Ascending aorta (tissue), 2 donors: ENCODE results near the gene MAB21L4. TPM values are rescaled to one million over a fixed set of nuclear protein-coding genes. Genes with fewer than 3 reads are reported as not detected.
A peak's percentile ranks its signal among the peaks of the same experiment; 100 is the strongest.

Experiments
- DNase-seq, 2 donors: peaks; one replicate each; pipeline ENCODE4 v3.0.0-alpha.2; 2019; ENCODE audit warnings: low spot score in 2 of 2
- H3K27ac ChIP-seq, 2 donors: fragments of 200-600 bp; sonication (generic); one replicate each; pipeline ENCODE4 v1.5.1; 2016 to 2017; ENCODE audit warnings: mild to moderate bottlenecking in 1 of 2
- H3K27me3 ChIP-seq: fragments of 200-600 bp; sonication (generic); one replicate; pipeline ENCODE4 v1.5.1; 2017
- H3K36me3 ChIP-seq, 2 donors: fragments of 200-600 bp; sonication (generic); one replicate each; pipeline ENCODE4 v1.5.1; 2016
- H3K4me1 ChIP-seq, 2 donors: fragments of 200-600 bp; sonication (generic); one replicate each; pipeline ENCODE4 v1.5.1; 2016 to 2017; ENCODE audit warnings: mild to moderate bottlenecking in 1 of 2
- H3K4me3 ChIP-seq, 2 donors: fragments of 200-600 bp; sonication (generic); one replicate each; pipeline ENCODE4 v1.5.1; 2016 to 2017; ENCODE audit warnings: mild to moderate bottlenecking in 1 of 2
- H3K9me3 ChIP-seq, 2 donors: fragments of 200-600 bp; sonication (generic); one replicate each; pipeline ENCODE4 v1.5.1; 2016
- intact Hi-C: fragments of 100-400 bp; cut with DNase I; formaldehyde crosslinking; loops from one replicate; pipeline ENCODE4 v1.15.1; 2023
- total RNA-seq: library from RNA; depleted of rRNA; stranded (reverse); fragments of >200 nt; gene quantifications from one replicate; pipeline ENCODE4 v1.1.0, GENCODE V29; 2016
- TF ChIP-seq, protein P1 (sequence below), 3 experiments: fragments of 200-600 bp in 2 of 3; fragments of 450-650 bp in 1 of 3; sonication (generic) in 2 of 3; IDR thresholded peaks; one replicate each; pipeline ENCODE4 v1.5.1; 2016 to 2019; ENCODE audit warnings: antibody characterized with exemption in 3 of 3, mild to moderate bottlenecking in 1 of 3, moderate library complexity in 1 of 3

MAB21L4 gene
- total RNA-seq, 1 donor from 2014 or later, result not detected

DNA sequence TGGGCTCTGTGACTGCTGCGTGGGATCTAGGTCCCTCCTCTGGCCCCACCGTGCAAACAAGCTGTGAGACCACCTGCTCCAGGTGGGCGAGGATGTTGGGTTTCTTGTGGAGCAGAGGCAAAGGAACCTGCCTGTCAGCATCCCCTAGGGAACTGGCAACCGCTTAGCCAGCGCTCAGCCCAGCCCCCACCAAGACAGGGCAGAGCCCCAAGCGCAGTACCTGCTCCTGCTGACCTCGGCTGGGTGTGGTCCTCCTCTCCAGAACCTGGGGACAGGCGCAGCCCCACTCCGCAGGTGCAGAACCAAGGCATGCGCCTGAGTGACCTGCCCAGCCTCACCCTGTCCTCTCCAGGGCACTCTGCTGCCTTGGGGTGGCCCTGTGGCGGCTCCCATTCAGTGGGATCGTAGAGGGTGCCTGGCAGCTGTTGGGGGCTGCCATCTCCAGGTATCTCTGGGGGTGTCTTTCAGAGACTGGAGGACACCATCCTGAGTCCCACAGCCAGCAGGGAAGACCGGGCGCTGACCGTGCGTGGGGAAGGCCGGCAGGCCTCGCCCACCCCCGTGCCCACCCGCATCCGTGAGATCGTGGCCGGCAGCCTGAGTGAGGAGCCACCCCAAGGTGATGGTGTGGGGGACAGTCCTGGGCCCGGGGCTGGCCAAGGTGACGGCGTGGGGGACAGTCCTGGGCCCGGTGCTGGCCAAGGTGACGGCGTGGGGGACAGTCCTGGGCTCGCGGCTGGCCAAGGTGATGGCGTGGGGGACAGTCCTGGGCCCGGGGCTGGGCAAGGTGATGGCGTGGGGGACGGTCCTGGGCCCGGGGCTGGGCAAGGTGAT lies 22.5 kb upstream of the MAB21L4 start:
- Histone ChIP-seq H3K9me3 (no peaks in the 10 kb centered on the region), H3K36me3 (no peaks in the 10 kb centered on the region), H3K4me3 (no peak overlapping the region), H3K27ac (no peak overlapping the region), H3K27me3 (no peaks in the 10 kb centered on the region), H3K4me1 (peaks cover 13 to 21% of the 10 kb centered on the region in 2 donors)
- TF ChIP-seq, protein P1, sequence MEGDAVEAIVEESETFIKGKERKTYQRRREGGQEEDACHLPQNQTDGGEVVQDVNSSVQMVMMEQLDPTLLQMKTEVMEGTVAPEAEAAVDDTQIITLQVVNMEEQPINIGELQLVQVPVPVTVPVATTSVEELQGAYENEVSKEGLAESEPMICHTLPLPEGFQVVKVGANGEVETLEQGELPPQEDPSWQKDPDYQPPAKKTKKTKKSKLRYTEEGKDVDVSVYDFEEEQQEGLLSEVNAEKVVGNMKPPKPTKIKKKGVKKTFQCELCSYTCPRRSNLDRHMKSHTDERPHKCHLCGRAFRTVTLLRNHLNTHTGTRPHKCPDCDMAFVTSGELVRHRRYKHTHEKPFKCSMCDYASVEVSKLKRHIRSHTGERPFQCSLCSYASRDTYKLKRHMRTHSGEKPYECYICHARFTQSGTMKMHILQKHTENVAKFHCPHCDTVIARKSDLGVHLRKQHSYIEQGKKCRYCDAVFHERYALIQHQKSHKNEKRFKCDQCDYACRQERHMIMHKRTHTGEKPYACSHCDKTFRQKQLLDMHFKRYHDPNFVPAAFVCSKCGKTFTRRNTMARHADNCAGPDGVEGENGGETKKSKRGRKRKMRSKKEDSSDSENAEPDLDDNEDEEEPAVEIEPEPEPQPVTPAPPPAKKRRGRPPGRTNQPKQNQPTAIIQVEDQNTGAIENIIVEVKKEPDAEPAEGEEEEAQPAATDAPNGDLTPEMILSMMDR (IDR thresholded peaks at IDR 0.05), result no peak
- peak in 1 of 2 donors; percentile 58 for DNase-seq
- intact Hi-C loops, result loop anchor here (5.0 kb wide), 1 partner anchor 74 kb away; no protein-coding TSS in a partner anchor

DNA sequence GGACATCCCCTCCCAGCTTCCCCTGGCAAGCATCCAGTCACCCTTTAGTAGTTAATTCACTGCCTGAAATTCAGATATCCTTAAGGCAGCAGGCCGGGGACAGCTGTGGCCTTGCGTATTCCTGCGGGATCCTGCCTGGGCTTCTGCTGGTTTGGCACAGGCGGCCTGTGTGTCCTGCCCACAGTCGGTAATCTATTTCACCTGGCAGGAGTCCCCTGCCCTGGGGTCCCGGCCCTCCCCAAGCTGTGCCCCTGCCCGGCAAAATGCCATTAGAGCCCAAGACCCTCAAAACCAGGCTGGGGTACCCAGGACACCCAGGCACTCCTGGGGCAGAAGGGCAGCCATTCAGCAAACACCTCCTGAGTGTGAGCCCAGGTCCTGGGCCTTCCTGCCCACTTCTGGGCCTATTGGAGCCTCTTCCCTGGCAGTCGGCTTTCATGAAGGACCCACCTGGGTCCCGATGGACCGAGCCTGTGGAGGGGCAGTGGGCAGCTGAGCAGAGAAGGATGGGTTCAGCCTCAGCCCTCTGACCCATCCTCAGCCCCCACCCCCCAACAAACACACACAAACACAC lies 21.8 kb upstream of the MAB21L4 start:
- Histone ChIP-seq H3K4me3 (no peak overlapping the region), H3K9me3 (no peaks in the 10 kb centered on the region), H3K27ac (peak overlapping the region in 1 of 2 donors; percentile 11), H3K36me3 (no peaks in the 10 kb centered on the region), H3K4me1 (peaks cover 13 to 23% of the 10 kb centered on the region in 2 donors), H3K27me3 (no peaks in the 10 kb centered on the region)
- TF ChIP-seq, protein P1 (IDR thresholded peaks at IDR 0.05), result no peak
- DNase-seq, result peak in 1 of 2 donors; percentile 56
- intact Hi-C loops, result loop anchor here (5.0 kb wide), 1 partner anchor 75 kb away; no protein-coding TSS in a partner anchor

DNA sequence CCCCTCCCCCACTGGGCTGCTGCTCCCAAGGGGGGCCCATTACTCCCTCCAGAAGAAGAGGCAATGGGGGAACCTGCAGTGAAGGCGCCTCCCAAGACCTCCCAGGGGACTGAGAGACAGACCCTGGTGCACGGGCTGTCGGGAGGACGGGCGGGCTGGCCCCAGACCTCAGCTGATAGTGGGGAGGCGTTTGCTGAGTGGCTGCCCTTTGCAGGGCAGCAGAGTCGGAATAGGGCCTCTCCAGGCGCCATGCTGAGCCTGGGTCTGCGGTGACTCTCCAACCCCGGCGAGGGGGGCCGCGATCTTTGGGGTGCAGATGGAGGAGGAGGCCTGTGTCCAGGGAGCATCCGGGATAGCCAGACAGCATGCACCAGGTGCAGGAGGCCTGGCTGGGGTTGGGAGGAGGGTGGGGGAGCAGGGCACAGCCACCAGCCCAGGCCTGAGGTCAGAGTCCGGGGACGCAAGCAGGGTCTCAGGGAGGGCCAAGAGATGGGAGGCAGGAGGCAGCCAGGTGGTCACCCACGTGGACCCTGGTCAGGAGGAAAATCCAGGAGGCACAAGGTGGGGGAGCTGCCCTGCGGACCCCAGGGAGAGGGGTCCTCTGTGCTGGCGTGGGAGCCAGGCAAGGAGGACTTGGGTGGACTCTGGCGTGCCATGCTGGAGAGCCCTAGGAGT lies 21.2 kb upstream of the MAB21L4 start:
- TF ChIP-seq, protein P1 (IDR thresholded peaks at IDR 0.05), result no peak
- no peaks in the 10 kb centered on the region for H3K9me3 ChIP-seq
- H3K27me3 ChIP-seq, result no peaks in the 10 kb centered on the region
- peak overlapping the region; percentile 11 for H3K27ac ChIP-seq
- no peak overlapping the region for H3K4me3 ChIP-seq
- peaks cover 13 to 23% of the 10 kb centered on the region in 2 donors for H3K4me1 ChIP-seq
- peak in 1 of 2 donors; percentile 55 for DNase-seq
- intact Hi-C loops, result loop anchor here (5.0 kb wide), 1 partner anchor 75 kb away; no protein-coding TSS in a partner anchor
- H3K36me3 ChIP-seq, result no peaks in the 10 kb centered on the region

DNA sequence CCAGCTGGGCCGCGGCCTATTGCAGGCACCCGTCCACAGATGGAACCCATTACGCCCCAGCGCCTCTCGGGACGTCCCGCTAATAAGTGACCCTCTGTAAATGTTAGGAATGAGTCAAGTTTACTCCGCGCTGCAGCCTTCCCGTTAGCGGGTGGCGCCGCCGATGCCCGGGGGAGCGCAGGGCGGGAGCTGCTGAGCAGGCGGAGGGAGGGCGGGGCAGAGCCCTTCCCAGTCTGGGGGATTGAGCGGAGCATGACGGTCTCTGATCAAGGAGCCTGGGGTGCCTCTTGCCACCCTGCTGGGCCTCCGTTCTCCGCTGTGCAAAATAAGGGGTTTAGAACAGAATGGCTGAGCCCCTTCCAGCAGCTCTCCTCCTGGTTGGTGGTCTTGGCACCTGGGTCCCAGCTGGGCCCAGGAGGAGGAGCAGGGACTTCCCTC lies 20.6 kb upstream of the MAB21L4 start:
- H3K27me3 ChIP-seq, result no peaks in the 10 kb centered on the region
- TF ChIP-seq, protein P1 (IDR thresholded peaks at IDR 0.05), result no peak
- intact Hi-C loops, result loop anchor here (5.0 kb wide), 1 partner anchor 76 kb away; no protein-coding TSS in a partner anchor
- H3K4me1 ChIP-seq, result peaks cover 13 to 20% of the 10 kb centered on the region in 2 donors
- no peaks in the 10 kb centered on the region for H3K9me3 ChIP-seq
- peak; percentile 51 to 86 for DNase-seq
- peak overlapping the region; percentile 11 for H3K27ac ChIP-seq
- peak overlapping the region in 1 of 2 donors; percentile 30 for H3K4me3 ChIP-seq
- no peaks in the 10 kb centered on the region for H3K36me3 ChIP-seq

DNA sequence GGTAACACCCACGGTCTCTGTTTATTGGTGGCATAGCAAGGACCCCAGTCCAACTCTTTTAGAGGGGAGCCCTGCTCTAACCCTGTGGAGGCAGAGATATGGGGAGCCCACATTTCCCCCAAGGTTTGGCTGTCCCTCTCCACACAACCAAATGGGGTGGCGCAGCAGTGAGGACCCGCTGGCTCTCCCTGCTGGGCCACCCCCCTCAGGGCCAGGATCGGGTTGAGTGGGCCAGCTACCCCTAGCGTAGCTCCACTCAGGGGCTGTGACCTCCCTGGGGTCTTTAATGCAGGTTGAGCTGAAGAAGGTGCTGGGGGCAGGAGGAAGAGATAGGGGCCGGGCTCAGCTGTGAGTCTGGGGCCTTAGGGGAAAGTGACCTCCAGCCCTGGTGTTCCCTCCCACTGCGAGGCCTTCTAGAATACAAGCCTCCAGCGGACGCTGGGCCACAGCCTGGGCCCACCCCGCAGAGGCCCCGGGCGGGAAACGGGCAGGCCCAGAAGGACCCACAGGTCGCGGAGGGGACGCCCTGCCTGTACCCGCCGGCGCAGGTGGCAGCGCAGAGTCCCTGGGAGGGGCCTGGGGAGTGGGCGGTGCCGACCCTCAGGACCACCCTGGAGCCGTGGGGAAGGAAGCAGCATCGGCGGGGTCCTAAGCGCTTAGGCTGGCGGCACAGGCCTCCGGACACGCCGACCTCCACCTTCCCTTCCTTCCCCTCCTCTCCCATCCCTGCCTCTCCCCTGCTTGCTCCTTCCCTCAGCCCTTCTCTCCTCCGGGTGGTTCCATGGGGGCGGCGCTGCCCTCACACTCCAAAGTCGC lies 19.8 kb upstream of the MAB21L4 start:
- intact Hi-C loops, result loop anchor here (2.0 to 5.0 kb wide), 2 partner anchors 77 to 235 kb away; partner anchors contain the start of gene PPP1R7
- TF ChIP-seq, protein P1 (IDR thresholded peaks at IDR 0.05), result no peak
- DNase-seq, result peak in 1 of 2 donors; percentile 63
- Histone ChIP-seq H3K9me3 (no peaks in the 10 kb centered on the region), H3K4me1 (peaks cover 13 to 17% of the 10 kb centered on the region in 2 donors), H3K27ac (no peak overlapping the region), H3K27me3 (no peaks in the 10 kb centered on the region), H3K4me3 (peak overlapping the region in 1 of 2 donors; percentile 30), H3K36me3 (no peaks in the 10 kb centered on the region)
